OCI-LY3 (cell line): ENCODE results near the gene ADGRG7.
A peak's percentile ranks its signal among the peaks of the same experiment; 100 is the strongest.

ENCODE experiments used
- H2AFZ ChIP-seq: fragments of 200-600, 300-600 bp; shearing (Covaris generic); 2 replicates; pipeline ENCODE4 v1.6.0; 2014; ENCODE audit warnings: antibody characterized with exemption, low read depth, low read length
- H3K27ac ChIP-seq: fragments of 200-600, 300-600 bp; sonication (generic); 2 replicates; pipeline ENCODE4 v1.5.1; 2014; ENCODE audit warnings: mild to moderate bottlenecking, low read length, moderate library complexity, mixed read lengths
- H3K27me3 ChIP-seq: fragments of 200-600, 300-600 bp; sonication (generic); 2 replicates; pipeline ENCODE4 v1.6.1; 2014; ENCODE audit warnings: low read depth, low read length, mixed read lengths
- H3K36me3 ChIP-seq: fragments of 200-600, 300-600 bp; sonication (generic); replicated peaks from 2 replicates; pipeline ENCODE3; 2014; ENCODE audit warnings: low read depth, low read length, mixed read lengths
- H3K4me1 ChIP-seq: fragments of 300-600, 200-600 bp; sonication (generic); 2 replicates; pipeline ENCODE4 v1.6.1; 2014; ENCODE audit warnings: low read length, mixed read lengths
- H3K4me2 ChIP-seq: fragments of 200-600, 300-600 bp; sonication (generic); 2 replicates; pipeline ENCODE4 v1.6.1; 2014; ENCODE audit warnings: low read length, mixed read lengths
- H3K4me3 ChIP-seq: fragments of 300-600, 200-600 bp; sonication (generic); 2 replicates; pipeline ENCODE4 v1.5.1; 2014; ENCODE audit warnings: antibody characterized with exemption, mild to moderate bottlenecking, low read length, moderate library complexity
- H3K79me2 ChIP-seq: fragments of 300-600, 200-600 bp; shearing (Covaris generic); 2 replicates; pipeline ENCODE4 v1.6.1; 2014; ENCODE audit warnings: mild to moderate bottlenecking, low read length, mixed read lengths
- H3K9ac ChIP-seq: fragments of 300-600, 200-600 bp; shearing (Covaris generic); 2 replicates; pipeline ENCODE4 v1.6.0; 2014; ENCODE audit warnings: mild to moderate bottlenecking, low read length, moderate library complexity
- H3K9me3 ChIP-seq: fragments of 200-600, 300-600 bp; shearing (Covaris generic); 2 replicates; pipeline ENCODE4 v1.6.1; 2014; ENCODE audit warnings: low read length, mixed read lengths; ENCODE audit not compliant: insufficient read depth
- H4K20me1 ChIP-seq: fragments of 200-600, 300-600 bp; sonication (generic); 2 replicates; pipeline ENCODE4 v1.6.1; 2016; ENCODE audit warnings: low read length, mixed read lengths; ENCODE audit not compliant: insufficient read depth
- EZH2phosphoT487 ChIP-seq: fragments of 200-600 bp; shearing (Covaris generic); IDR thresholded peaks from 2 replicates; pipeline ENCODE4 v1.6.1; 2018; ENCODE audit warnings: antibody characterized with exemption, mixed run types, low read depth
- TF ChIP-seq, protein P1 (sequence below): fragments of 200-600, 300-600 bp; sonication (generic); IDR thresholded peaks from 2 replicates; pipeline ENCODE4 v1.5.1; 2014; ENCODE audit warnings: antibody characterized with exemption, low read length, low read depth

Gene ADGRG7

DNA sequence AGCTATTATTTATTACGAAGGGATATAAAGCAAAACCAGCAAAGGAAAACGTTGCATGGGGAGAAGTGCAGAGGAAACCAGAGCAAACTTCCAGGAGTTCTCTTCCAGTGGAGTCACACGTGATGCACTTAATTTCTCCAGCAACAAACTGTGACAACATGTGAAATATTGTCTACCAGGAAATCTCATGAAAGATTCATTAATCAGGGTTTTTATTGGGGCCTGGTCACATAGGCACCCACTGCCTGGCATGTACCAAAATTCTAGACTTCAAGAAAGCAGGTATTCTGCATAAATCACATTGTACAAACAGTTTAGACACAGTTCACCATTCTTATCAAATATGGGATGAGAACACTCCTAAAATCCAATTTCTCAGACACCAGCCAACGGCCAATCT lies 94.5 kb downstream of the ADGRG7 start:
- TF ChIP-seq, protein P1, sequence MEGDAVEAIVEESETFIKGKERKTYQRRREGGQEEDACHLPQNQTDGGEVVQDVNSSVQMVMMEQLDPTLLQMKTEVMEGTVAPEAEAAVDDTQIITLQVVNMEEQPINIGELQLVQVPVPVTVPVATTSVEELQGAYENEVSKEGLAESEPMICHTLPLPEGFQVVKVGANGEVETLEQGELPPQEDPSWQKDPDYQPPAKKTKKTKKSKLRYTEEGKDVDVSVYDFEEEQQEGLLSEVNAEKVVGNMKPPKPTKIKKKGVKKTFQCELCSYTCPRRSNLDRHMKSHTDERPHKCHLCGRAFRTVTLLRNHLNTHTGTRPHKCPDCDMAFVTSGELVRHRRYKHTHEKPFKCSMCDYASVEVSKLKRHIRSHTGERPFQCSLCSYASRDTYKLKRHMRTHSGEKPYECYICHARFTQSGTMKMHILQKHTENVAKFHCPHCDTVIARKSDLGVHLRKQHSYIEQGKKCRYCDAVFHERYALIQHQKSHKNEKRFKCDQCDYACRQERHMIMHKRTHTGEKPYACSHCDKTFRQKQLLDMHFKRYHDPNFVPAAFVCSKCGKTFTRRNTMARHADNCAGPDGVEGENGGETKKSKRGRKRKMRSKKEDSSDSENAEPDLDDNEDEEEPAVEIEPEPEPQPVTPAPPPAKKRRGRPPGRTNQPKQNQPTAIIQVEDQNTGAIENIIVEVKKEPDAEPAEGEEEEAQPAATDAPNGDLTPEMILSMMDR: no peak
- no peak for TF ChIP-seq EZH2phosphoT487
- no peaks in the 10 kb centered on the region for H3K9me3 ChIP-seq
- no peaks in the 10 kb centered on the region for H4K20me1 ChIP-seq
- no peaks in the 10 kb centered on the region for H3K27me3 ChIP-seq
- peaks cover 14% of the 10 kb centered on the region for H3K4me1 ChIP-seq
- H3K4me3 ChIP-seq: no peak overlapping the region
- no peak overlapping the region for H3K9ac ChIP-seq
- no peaks in the 10 kb centered on the region for H3K36me3 ChIP-seq
- H3K27ac ChIP-seq: no peak overlapping the region
- H3K4me2 ChIP-seq: no peak overlapping the region
- H2AFZ ChIP-seq: no peak overlapping the region
- no peaks in the 10 kb centered on the region for H3K79me2 ChIP-seq

DNA sequence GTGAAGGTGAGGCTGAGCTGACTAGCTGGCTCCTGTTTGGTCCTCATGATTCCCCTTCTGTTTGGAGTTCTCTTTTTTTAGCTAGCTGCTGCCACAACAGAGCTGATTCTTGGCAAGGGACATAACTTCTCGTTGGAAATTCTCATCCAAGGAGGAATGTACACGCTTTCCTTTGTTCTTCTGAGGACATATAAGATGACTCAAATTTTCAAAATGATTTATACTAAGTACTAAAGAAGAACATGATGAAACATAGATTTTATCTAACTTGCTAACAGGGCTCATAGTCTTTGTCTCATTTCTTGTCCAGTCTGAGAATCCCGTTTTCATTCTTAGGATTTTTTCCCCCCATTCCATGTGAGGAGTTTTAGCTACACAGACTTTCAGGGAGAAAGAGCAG lies 97.0 kb downstream of the ADGRG7 start:
- Histone ChIP-seq H3K4me1 (peaks cover 21% of the 10 kb centered on the region), H3K9ac (no peak overlapping the region), H3K27me3 (no peaks in the 10 kb centered on the region), H3K4me3 (no peak overlapping the region), H4K20me1 (peaks cover 12% of the 10 kb centered on the region), H2AFZ (no peak overlapping the region), H3K79me2 (peaks cover 20% of the 10 kb centered on the region), H3K9me3 (no peaks in the 10 kb centered on the region), H3K36me3 (peaks cover 9% of the 10 kb centered on the region), H3K4me2 (no peak overlapping the region), H3K27ac (no peak overlapping the region)
- TF ChIP-seq, protein P1: no peak
- TF ChIP-seq EZH2phosphoT487: no peak

DNA sequence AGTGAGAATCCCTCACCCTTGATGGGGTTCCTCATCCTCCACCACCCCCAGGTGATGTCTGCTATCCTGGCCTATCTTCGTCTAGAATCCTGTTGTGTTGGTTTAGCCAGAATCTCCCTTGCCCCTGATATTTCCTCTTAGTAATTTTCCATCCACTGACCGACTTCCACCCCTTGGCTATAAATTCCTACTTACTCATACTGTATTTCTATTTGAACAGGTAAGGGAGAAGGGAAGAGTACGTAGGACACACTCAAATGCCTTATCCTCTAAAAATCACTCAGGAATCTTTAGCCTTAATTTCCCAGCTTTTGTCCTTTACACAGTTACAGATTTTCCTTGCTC lies 99.2 kb downstream of the ADGRG7 start:
- H3K36me3 ChIP-seq: peaks cover 24% of the 10 kb centered on the region
- no peaks in the 10 kb centered on the region for H3K9me3 ChIP-seq
- peaks cover 42% of the 10 kb centered on the region for H3K79me2 ChIP-seq
- peaks cover 19% of the 10 kb centered on the region for H3K4me1 ChIP-seq
- peak overlapping the region; percentile 83 for H3K4me2 ChIP-seq
- TF ChIP-seq, protein P1: no peak
- peak overlapping the region; percentile 79 for H3K9ac ChIP-seq
- peak overlapping the region; percentile 96 for H3K4me3 ChIP-seq
- peaks cover 34% of the 10 kb centered on the region for H4K20me1 ChIP-seq
- peak overlapping the region; percentile 72 for H3K27ac ChIP-seq
- no peaks in the 10 kb centered on the region for H3K27me3 ChIP-seq
- H2AFZ ChIP-seq: 0 out of 2 replicates have a peak overlapping the region, but pooled peaks have one; percentile 35

DNA sequence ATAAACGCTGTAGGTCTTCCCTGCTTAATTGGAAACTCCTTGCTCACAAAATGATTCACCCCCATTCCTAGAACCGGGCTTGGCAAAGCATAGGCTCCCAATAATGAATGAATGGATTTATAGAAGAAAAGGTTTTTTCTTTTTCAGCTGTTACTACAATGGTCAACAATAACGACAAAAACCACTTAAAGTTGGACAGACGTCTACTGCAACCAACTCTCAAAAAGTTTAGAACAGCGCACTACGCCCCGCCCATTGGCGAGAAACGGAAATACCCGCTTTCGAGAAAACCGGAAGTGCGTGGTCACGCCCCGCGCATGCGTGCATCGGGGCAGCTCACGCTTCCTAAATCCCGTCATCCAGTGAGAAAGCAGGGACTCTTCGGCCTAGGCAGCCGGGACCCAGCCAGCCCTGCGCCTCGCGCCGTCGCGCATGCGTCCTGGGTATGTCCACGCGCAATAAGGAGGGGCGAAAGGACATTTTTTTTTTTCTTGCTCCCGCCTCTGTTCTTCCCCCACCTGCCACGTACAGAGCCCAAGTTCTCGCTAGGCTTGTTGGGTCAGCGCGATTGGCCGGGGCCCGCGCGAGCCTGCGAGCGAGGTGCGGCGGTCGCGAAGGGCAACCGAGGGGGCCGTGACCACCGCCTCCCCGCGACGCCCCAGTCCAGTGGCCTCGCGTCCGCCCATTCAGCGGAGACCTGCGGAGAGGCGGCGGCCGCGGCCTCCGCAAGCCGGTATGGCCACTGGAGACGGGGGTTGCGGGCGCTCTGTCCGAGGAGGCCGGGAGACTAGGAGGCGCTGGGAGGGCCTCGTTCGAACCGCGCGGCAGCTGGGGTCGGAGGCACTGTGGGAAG lies 99.8 kb downstream of the ADGRG7 start, which contains the start of gene TFG:
Gene TFG, plus strand, starts transcription at position 506 of the 853 bp plus-strand sequence. CDS start 4,192 bp downstream, outside the sequence.
- Histone ChIP-seq H3K4me2 (peak within 1 kb of the TSS; percentile 89), H3K79me2 (peaks cover 48% of the 10 kb centered on the region), H2AFZ (0 out of 2 replicates have a peak within 1 kb of the TSS, but pooled peaks have one; percentile 35), H3K9ac (peak within 1 kb of the TSS; percentile 96), H3K27ac (peak within 1 kb of the TSS; percentile 84), H3K36me3 (peaks cover 25% of the 10 kb centered on the region), H3K4me3 (peak within 1 kb of the TSS; percentile 96), H3K27me3 (no peaks in the 10 kb centered on the region), H3K4me1 (peaks cover 19% of the 10 kb centered on the region), H3K9me3 (no peaks in the 10 kb centered on the region), H4K20me1 (peaks cover 39% of the 10 kb centered on the region)
- TF ChIP-seq, protein P1: no peak
- TF ChIP-seq EZH2phosphoT487: no peak
